Right forelimb (tissue), 1 donor: ENCODE results near the gene AHRR.

Experiments
- DNase-seq: peaks from one replicate; pipeline ENCODE4 v3.0.0-alpha.2; 2018

Gene AHRR

GRCh38 chr5:446066-446882 is 124.8 kb downstream of the AHRR start:
- no peak for DNase-seq

DNA sequence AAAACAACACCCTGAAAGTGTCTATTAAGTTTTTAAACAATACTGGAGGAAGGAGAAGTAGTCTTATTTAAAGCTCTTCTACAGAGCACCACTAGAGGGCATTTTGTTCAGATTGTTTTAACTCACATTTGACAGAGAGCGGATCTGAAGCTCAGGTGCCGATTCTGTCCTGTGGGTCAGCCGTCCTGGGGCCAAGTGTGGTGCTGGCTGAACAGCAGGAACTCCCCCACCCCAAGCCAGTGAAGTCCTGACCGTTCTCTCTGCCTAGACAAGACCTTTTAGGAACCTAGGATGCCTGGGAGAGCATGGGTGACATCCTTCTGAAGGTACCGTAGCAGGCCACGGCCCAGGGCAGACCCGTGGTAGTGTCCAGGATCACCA is 125.4 kb downstream of the AHRR start:
- DNase-seq = peak; percentile 44

GRCh38 chr5:447501-447900 is 126.0 kb downstream of the AHRR start:
- DNase-seq = no peak

- DNase-seq = peak; percentile 30
Measured at GRCh38 chr5:448061-448765, 126.7 kb downstream of the AHRR start.

DNA sequence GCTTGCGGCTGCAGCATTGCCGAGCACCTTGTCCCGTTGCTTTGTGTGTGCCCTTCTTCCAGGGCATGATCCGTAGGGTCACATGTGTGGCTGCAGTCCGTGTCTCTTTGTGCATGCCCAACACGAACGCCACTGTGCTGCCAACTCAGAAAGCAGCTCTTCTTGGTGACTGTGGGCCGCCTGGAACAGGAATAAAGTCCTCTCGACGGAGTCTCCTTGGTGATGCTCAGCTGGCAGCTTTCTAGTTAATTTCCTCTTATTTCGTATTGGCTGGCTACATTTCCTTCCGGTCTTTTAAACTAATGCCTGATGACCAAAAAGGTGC is 127.2 kb downstream of the AHRR start:
- no peak for DNase-seq

- no peak for DNase-seq
Measured at GRCh38 chr5:449151-449550, 127.6 kb downstream of the AHRR start.

DNA sequence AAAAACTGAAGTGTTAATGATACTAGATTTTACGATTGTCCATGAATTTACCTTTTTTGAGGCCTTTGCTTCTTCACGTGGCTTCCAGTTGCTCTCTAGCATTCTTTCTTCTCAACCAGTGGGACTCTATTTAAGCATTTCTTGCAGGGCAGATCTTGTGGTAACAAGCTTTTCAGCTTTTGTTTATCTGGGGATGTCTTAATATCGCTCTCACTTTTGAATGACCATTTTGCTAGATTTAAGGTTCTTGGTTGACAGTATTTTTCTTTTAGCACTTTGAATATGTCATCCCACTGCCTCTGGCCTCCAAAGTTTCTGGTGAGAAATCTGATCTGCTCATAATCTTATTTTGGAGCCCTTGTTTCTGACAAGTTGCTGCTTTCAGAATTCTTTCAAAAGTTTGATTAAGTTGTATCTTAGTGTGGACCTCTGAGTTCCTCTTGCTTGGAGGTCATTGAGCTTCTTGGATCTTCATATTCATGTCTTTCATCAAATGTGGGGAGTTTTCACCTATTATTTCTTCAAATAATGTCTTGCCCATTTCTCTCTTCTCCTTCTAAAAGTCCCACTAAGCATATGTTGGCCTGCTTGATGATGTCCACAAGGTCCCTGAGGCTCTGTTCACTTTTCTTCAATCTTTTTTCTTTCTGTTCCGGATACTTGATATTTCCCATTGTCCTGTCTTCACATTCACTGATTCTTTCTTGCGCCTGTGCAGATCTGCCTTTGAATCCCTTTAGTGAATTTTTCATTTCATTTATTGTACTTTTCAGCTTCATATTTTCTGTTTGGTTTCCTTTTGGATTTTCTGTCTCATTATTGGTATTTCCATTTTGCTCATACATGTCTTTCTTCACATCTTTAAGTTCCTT is 130.3 kb downstream of the AHRR start:
- DNase-seq = no peak

- peak; percentile 36 for DNase-seq
Measured at GRCh38 chr5:452978-453710, 131.6 kb downstream of the AHRR start.

- peak; percentile 22 for DNase-seq
Measured at GRCh38 chr5:453725-454481, 132.4 kb downstream of the AHRR start.

DNA sequence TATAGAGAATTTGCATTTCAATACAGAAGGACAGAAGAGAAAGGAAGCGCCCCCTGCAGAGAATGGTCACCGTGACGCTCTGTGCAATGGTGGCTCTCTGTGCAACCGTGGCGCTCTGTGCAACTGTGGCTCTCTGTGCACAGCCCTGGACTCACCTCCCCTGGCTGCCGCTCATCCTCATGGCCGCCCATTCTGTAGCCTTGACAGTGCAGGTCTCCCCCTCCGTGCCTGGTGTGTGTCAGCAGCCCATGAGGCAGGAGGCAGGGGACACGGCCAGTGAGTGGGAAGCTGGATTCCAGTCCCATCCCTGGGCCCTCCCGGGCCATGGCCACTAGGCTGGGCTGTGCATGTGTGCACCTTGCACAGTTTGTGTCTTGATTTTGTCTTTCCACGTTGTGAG is 133.4 kb downstream of the AHRR start:
- DNase-seq = peak; percentile 35

DNA sequence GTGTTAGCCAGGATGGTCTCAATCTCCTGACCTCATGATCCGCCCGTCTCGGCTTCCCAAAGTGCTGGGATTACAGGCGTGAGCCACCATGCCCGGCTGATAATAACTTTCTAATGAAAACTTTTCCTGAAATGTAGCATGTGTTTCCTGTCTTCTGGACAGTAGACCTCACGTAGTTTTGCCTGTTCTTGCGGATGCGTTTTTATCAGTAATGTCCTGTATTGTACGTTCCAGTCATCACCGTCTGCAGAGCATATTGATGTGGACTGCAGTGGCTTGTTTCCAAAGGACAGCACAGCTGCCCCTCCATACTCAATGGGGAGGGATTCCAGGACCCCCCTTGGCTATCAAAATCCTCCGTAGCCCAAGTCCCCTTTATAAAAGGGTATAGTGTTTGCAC is 134.3 kb downstream of the AHRR start:
- DNase-seq = no peak

- DNase-seq = peak; percentile 38
Measured at GRCh38 chr5:456351-457194, 135.1 kb downstream of the AHRR start.

DNA sequence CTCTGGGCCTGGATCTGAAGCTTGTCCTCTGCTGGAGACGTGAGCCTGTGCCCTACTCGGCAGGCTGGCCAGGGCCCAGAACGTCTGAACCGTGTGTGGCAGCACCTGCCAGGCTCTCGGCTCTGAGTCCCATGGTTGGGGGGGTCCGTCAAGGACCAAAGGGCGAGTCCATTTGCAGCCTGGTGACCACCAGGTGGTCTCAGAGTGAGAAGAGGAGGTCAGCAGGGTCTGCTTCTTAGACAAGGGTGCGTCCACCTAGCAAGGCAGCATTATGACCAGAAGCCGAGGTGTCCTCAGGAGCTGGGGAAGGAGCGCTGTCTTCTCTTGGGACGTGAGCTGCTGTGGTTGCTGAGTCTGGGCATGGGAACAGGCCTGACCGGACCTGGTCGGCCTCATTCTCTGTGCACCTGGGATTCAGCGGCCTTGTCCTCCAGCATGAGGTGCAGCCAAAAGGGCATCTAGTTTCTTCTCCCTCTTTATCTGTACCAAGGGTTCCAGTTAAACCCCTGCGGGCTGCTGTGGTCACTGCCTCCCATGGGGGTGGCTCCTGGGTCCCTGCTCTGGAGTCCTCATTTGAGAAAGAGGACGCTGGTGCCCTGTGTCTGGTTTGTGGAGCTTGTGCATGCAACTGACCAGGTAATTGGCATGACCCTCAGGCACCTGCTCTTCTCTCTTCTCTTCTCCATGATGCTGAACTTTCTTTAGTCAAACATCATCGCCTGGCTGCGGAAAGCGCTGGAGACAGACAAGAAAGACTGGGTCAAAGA is 135.9 kb downstream of the AHRR start:
- peak; percentile 27 for DNase-seq

GRCh38 chr5:458547-459353 is 137.2 kb downstream of the AHRR start:
- peak; percentile 16 for DNase-seq

GRCh38 chr5:459562-460272 is 138.2 kb downstream of the AHRR start:
- DNase-seq = peak; percentile 28

DNA sequence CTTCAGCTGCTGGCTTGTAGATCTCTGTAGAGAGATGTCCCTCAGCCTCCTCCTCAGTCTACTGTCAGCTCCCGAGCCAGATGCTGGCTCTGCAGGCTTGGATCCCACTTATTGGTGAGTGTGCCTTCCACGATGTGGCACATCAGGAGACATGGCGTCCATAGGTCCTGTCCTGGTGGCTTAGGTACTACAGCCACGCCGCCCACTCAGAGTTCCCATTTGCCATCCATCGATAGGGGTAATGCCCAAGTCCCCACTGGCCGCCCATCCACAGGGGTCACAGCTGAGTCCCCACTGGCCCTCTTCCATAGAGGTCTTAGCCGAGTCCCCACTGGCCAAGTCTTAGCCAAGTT is 138.7 kb downstream of the AHRR start:
- DNase-seq = peak; percentile 20

- DNase-seq = no peak
Measured at GRCh38 chr5:462051-462481, 140.6 kb downstream of the AHRR start.

GRCh38 chr5:463301-463700 is 141.8 kb downstream of the AHRR start:
- peak; percentile 19 for DNase-seq

GRCh38 chr5:463952-464351 is 142.4 kb downstream of the AHRR start:
- no peak for DNase-seq
